ENCODE results near the gene NDUFS2. TPM values are rescaled to one million over a fixed set of nuclear protein-coding genes. Genes with fewer than 3 reads are reported as not detected.
A peak's percentile ranks its signal among the peaks of the same experiment; 100 is the strongest.

Gene NDUFS2
- total and polyA plus RNA-seq, 9 of the 15 experiments (the other 6 are each of a cell fraction or from before 2014, with no cell fraction given): 70.0 to 176 (median 141) TPM

DNA sequence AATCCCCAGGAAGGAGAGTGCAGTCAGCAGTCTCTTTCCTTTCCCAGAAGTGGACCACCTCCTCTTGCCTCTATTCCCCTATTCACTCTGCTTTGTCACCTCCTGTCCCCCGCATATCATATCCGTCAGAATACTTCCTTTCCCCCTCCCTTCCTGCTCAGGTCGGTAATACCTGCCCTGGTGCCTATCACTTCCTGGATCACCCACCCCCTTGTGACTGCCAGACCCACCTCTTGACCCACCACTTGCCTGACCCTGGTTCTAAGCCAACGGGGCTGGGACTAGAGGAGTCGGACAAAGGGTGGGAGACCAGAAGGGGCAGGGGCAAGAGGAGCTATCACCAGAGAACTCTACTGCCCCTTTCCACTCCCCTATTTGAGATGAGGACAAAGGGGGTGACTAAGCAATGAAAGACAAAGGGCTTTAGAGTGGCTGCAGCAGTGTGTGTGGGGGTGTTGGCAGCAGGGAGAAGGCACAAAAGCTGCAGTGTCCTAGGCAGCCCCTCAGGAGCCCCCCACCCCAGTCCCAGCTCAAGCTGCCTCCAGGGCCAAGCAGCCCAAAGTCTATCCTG, 1.7 kb upstream of the NDUFS2 start (continued):
- TF ChIP-seq MYNN (IDR thresholded peaks at IDR 0.05) (no peak), MYNN (CRISPR knock-in tag; IDR thresholded peaks at IDR 0.05) (no peak), NRF1 (conservative IDR thresholded peaks at IDR 0.05 in 1 of 2, IDR thresholded peaks at IDR 0.05 in 1 of 2) (no peak), MEF2A (IDR thresholded peaks at IDR 0.05; ENCODE audit: control insufficient read depth, low read depth, low read length) (no peak), BRD9 (IDR thresholded peaks at IDR 0.05; ENCODE audit: low read depth, partially characterized antibody) (no peak), ESRRB (CRISPR knock-in tag; IDR thresholded peaks at IDR 0.05; ENCODE audit: borderline replicate concordance) (no peak), SMAD1 (IDR thresholded peaks at IDR 0.05; ENCODE audit: low read depth, low read length, partially characterized antibody) (no peak), ESRRA (IDR thresholded peaks at IDR 0.05; ENCODE audit: borderline replicate concordance, low read depth) (no peak), POLR2A (conservative IDR thresholded peaks at IDR 0.05) (peak; percentile 53), XRCC4 (IDR thresholded peaks at IDR 0.05; ENCODE audit: extremely low read depth, insufficient read depth, insufficient read length) (no peak), ZNF717 (CRISPR knock-in tag; IDR thresholded peaks at IDR 0.05) (no peak), BACH1 (tag; IDR thresholded peaks at IDR 0.05) (no peak), NEUROD1 (IDR thresholded peaks at IDR 0.05; ENCODE audit: borderline replicate concordance, low read depth, low read length, partially characterized antibody) (no peak)
- TF ChIP-seq, protein P1, sequence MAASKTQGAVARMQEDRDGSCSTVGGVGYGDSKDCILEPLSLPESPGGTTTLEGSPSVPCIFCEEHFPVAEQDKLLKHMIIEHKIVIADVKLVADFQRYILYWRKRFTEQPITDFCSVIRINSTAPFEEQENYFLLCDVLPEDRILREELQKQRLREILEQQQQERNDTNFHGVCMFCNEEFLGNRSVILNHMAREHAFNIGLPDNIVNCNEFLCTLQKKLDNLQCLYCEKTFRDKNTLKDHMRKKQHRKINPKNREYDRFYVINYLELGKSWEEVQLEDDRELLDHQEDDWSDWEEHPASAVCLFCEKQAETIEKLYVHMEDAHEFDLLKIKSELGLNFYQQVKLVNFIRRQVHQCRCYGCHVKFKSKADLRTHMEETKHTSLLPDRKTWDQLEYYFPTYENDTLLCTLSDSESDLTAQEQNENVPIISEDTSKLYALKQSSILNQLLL (CRISPR knock-in tag; IDR thresholded peaks at IDR 0.05; ENCODE audit: borderline replicate concordance): no peak
- TF ChIP-seq, protein P2, sequence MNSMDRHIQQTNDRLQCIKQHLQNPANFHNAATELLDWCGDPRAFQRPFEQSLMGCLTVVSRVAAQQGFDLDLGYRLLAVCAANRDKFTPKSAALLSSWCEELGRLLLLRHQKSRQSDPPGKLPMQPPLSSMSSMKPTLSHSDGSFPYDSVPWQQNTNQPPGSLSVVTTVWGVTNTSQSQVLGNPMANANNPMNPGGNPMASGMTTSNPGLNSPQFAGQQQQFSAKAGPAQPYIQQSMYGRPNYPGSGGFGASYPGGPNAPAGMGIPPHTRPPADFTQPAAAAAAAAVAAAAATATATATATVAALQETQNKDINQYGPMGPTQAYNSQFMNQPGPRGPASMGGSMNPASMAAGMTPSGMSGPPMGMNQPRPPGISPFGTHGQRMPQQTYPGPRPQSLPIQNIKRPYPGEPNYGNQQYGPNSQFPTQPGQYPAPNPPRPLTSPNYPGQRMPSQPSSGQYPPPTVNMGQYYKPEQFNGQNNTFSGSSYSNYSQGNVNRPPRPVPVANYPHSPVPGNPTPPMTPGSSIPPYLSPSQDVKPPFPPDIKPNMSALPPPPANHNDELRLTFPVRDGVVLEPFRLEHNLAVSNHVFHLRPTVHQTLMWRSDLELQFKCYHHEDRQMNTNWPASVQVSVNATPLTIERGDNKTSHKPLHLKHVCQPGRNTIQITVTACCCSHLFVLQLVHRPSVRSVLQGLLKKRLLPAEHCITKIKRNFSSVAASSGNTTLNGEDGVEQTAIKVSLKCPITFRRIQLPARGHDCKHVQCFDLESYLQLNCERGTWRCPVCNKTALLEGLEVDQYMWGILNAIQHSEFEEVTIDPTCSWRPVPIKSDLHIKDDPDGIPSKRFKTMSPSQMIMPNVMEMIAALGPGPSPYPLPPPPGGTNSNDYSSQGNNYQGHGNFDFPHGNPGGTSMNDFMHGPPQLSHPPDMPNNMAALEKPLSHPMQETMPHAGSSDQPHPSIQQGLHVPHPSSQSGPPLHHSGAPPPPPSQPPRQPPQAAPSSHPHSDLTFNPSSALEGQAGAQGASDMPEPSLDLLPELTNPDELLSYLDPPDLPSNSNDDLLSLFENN (IDR thresholded peaks at IDR 0.05; ENCODE audit: low read depth in 2 of 2, low read length in 2 of 2): 0 out of 4 replicates have a peak, but pooled peaks of 1 of the 2 experiments have one; percentile 7
- TF ChIP-seq, protein P3, sequence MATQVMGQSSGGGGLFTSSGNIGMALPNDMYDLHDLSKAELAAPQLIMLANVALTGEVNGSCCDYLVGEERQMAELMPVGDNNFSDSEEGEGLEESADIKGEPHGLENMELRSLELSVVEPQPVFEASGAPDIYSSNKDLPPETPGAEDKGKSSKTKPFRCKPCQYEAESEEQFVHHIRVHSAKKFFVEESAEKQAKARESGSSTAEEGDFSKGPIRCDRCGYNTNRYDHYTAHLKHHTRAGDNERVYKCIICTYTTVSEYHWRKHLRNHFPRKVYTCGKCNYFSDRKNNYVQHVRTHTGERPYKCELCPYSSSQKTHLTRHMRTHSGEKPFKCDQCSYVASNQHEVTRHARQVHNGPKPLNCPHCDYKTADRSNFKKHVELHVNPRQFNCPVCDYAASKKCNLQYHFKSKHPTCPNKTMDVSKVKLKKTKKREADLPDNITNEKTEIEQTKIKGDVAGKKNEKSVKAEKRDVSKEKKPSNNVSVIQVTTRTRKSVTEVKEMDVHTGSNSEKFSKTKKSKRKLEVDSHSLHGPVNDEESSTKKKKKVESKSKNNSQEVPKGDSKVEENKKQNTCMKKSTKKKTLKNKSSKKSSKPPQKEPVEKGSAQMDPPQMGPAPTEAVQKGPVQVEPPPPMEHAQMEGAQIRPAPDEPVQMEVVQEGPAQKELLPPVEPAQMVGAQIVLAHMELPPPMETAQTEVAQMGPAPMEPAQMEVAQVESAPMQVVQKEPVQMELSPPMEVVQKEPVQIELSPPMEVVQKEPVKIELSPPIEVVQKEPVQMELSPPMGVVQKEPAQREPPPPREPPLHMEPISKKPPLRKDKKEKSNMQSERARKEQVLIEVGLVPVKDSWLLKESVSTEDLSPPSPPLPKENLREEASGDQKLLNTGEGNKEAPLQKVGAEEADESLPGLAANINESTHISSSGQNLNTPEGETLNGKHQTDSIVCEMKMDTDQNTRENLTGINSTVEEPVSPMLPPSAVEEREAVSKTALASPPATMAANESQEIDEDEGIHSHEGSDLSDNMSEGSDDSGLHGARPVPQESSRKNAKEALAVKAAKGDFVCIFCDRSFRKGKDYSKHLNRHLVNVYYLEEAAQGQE (IDR thresholded peaks at IDR 0.05; ENCODE audit: borderline replicate concordance): no peak
- TF ChIP-seq, protein P3 (CRISPR knock-in tag; IDR thresholded peaks at IDR 0.05; ENCODE audit: low read depth): no peak
